SK-N-MC (cell line): ENCODE measurements around the gene CDC42EP3.

Source experiments
- DNase-seq: peaks from one replicate; pipeline ENCODE4 v3.0.0-alpha.2; 2011; ENCODE audit warnings: low read depth, low spot score
- H3K27ac ChIP-seq: fragments of 200-600 bp; sonication (generic); 2 replicates; pipeline ENCODE4 v1.5.1; 2016; ENCODE audit warnings: mixed run types
- H3K36me3 ChIP-seq: fragments of 200-600 bp; sonication (generic); 2 replicates; pipeline ENCODE4 v1.6.1; 2017; ENCODE audit warnings: antibody characterized with exemption, low read length, mixed read lengths; ENCODE audit not compliant: insufficient read depth
- H3K4me3 ChIP-seq: fragments of 200-600 bp; sonication (generic); 2 replicates; pipeline ENCODE4 v1.5.1; 2016
- H3K9ac ChIP-seq: fragments of 200-600 bp; sonication (generic); 2 replicates; pipeline ENCODE4 v1.8.0; 2017; ENCODE audit warnings: mixed run types, mixed read lengths; ENCODE audit not compliant: insufficient read length
- H3K9me3 ChIP-seq: fragments of 200-600 bp; sonication (generic); 2 replicates; pipeline ENCODE4 v1.6.1; 2017; ENCODE audit warnings: low read depth, mild to moderate bottlenecking, antibody characterized with exemption, low read length, moderate library complexity, mixed read lengths
- EZH2 ChIP-seq: fragments of 200-600 bp; sonication (generic); IDR thresholded peaks from one replicate; pipeline ENCODE4 v1.6.1; 2017; ENCODE audit warnings: antibody characterized with exemption
- FOXP2 ChIP-seq: optimal IDR thresholded peaks from 2 replicates; pipeline ENCODE3; 2011; ENCODE audit warnings: mild to moderate bottlenecking, moderate library complexity; ENCODE audit not compliant: insufficient read depth; ENCODE audit errors: extremely low read length, control extremely low read depth
- POLR2AphosphoS5 ChIP-seq: IDR thresholded peaks from 2 replicates; pipeline ENCODE4 v1.6.1; 2012; ENCODE audit warnings: mild to moderate bottlenecking, low read depth, low read length, borderline replicate concordance

Gene CDC42EP3

GRCh38 chr2:37671009-37671815, at the start of gene CDC42EP3:
TSS of gene CDC42EP3 (minus strand) at chr2:37671642. CDS start at chr2:37646587, 25,055 bp downstream.
- Histone ChIP-seq H3K27ac (no peak within 1 kb of the TSS), H3K4me3 (peak within 1 kb of the TSS; percentile 97), H3K36me3 (no peaks in the 10 kb centered on the region), H3K9me3 (no peaks in the 10 kb centered on the region), H3K9ac (peak within 1 kb of the TSS; percentile 64)
- TF ChIP-seq POLR2AphosphoS5, result peak; percentile 24; the same call in 1 of the 2 replicates
- no peak for TF ChIP-seq FOXP2
- no peak for DNase-seq

- no peak for DNase-seq
- no peak for TF ChIP-seq FOXP2
- no peak for TF ChIP-seq POLR2AphosphoS5
- TF ChIP-seq EZH2, result no peak
- no peak overlapping the region for H3K4me3 ChIP-seq
- peak overlapping the region; percentile 56 for H3K27ac ChIP-seq
- no peaks in the 10 kb centered on the region for H3K36me3 ChIP-seq
- no peaks in the 10 kb centered on the region for H3K9me3 ChIP-seq
- H3K9ac ChIP-seq, result no peak overlapping the region
Measured at GRCh38 chr2:37721201-37721560, 49.7 kb upstream of the CDC42EP3 start.

- H3K27ac ChIP-seq, result 0 out of 2 replicates have a peak overlapping the region, but pooled peaks have one; percentile 56
- DNase-seq, result no peak
- H3K4me3 ChIP-seq, result no peak overlapping the region
- no peak for TF ChIP-seq EZH2
- TF ChIP-seq POLR2AphosphoS5, result no peak
- no peak for TF ChIP-seq FOXP2
- no peaks in the 10 kb centered on the region for H3K9me3 ChIP-seq
- no peak overlapping the region for H3K9ac ChIP-seq
- no peaks in the 10 kb centered on the region for H3K36me3 ChIP-seq
Measured at GRCh38 chr2:37720533-37721200, 49.2 kb upstream of the CDC42EP3 start.

GRCh38 chr2:37718515-37719161, 47.2 kb upstream of the CDC42EP3 start:
- H3K9me3 ChIP-seq, result peaks cover 5% of the 10 kb centered on the region; the same call in 1 of the 2 replicates
- H3K4me3 ChIP-seq, result no peak overlapping the region
- DNase-seq, result no peak
- TF ChIP-seq EZH2 (no peak), FOXP2 (no peak), POLR2AphosphoS5 (no peak)
- no peak overlapping the region for H3K9ac ChIP-seq
- no peak overlapping the region for H3K27ac ChIP-seq
- no peaks in the 10 kb centered on the region for H3K36me3 ChIP-seq

GRCh38 chr2:37713258-37713700, 41.8 kb upstream of the CDC42EP3 start:
- H3K9ac ChIP-seq, result no peak overlapping the region
- no peak overlapping the region for H3K27ac ChIP-seq
- H3K4me3 ChIP-seq, result no peak overlapping the region
- H3K9me3 ChIP-seq, result peaks cover 5% of the 10 kb centered on the region; the same call in 1 of the 2 replicates
- DNase-seq, result no peak
- no peaks in the 10 kb centered on the region for H3K36me3 ChIP-seq
- TF ChIP-seq FOXP2 (no peak), POLR2AphosphoS5 (no peak), EZH2 (no peak)

- H3K36me3 ChIP-seq, result no peaks in the 10 kb centered on the region
- peak overlapping the region; percentile 38; the same call in 1 of the 2 replicates for H3K27ac ChIP-seq
- no peak overlapping the region for H3K9ac ChIP-seq
- H3K9me3 ChIP-seq, result peaks cover 5% of the 10 kb centered on the region; the same call in 1 of the 2 replicates
- TF ChIP-seq FOXP2, result no peak
- no peak for TF ChIP-seq POLR2AphosphoS5
- no peak for TF ChIP-seq EZH2
- DNase-seq, result no peak
- H3K4me3 ChIP-seq, result no peak overlapping the region
Measured at GRCh38 chr2:37711831-37712230, 40.4 kb upstream of the CDC42EP3 start.

GRCh38 chr2:37711308-37711731, 39.9 kb upstream of the CDC42EP3 start:
- TF ChIP-seq POLR2AphosphoS5 (no peak), EZH2 (no peak), FOXP2 (no peak)
- no peak for DNase-seq
- peak overlapping the region; percentile 38; the same call in 1 of the 2 replicates for H3K27ac ChIP-seq
- peak overlapping the region; percentile 28; the same call in 1 of the 2 replicates for H3K4me3 ChIP-seq
- no peaks in the 10 kb centered on the region for H3K36me3 ChIP-seq
- H3K9ac ChIP-seq, result no peak overlapping the region
- peaks cover 5% of the 10 kb centered on the region; the same call in 1 of the 2 replicates for H3K9me3 ChIP-seq

GRCh38 chr2:37709111-37709510, 37.7 kb upstream of the CDC42EP3 start:
- TF ChIP-seq FOXP2, result no peak
- no peak for TF ChIP-seq EZH2
- TF ChIP-seq POLR2AphosphoS5, result no peak
- DNase-seq, result no peak
- Histone ChIP-seq H3K4me3 (no peak overlapping the region), H3K9ac (no peak overlapping the region), H3K36me3 (no peaks in the 10 kb centered on the region), H3K27ac (no peak overlapping the region), H3K9me3 (no peaks in the 10 kb centered on the region)
